Skeletal muscle cell (primary cell): ENCODE data around the gene LRCH1.

Source experiments
- DNase-seq: peaks from one replicate; pipeline ENCODE4 v3.0.0-alpha.2; 2010; ENCODE audit warnings: low read depth
- H3K4me3 ChIP-seq: 2 replicates; pipeline ENCODE4 v1.5.1; 2011; ENCODE audit warnings: low read depth, mild to moderate bottlenecking, control low read depth, low read length, moderate library complexity

LRCH1 gene

DNA sequence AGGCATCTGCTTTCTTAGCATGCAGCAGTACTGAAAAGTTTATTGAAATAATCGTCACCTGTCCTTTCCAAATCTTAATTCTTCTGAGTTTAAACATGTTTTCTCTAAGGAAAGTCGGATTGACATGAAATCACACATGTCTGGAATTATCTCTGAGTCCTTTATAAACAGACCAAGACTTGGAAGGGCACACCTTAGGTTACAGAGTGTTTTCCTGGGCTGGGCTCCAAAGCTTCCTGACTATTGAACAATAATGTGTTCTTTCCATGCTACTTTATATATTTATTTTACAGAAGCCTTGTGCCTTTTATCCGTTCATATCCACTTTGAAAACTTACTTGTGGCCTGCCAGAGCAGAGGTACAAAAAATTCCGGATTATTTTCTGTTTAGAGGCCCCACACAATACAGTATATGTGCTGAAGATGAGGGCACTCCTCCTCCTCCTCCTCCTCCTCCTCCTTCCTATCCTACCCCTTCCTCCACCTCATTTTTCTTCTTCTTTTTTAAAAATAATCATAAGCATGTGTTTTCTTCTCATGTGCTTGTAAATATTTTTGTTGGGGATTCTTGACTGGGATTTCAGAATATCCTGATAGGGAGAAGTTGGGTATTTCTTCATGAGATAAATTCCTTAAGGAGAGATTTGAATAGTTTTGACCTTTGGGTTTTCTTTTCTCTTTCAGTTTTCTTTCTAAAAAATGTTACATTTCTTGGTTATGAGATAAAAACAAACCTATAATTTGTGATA lies 52.3 kb downstream of the LRCH1 start:
- H3K4me3 ChIP-seq: no peak overlapping the region
- no peak for DNase-seq

DNA sequence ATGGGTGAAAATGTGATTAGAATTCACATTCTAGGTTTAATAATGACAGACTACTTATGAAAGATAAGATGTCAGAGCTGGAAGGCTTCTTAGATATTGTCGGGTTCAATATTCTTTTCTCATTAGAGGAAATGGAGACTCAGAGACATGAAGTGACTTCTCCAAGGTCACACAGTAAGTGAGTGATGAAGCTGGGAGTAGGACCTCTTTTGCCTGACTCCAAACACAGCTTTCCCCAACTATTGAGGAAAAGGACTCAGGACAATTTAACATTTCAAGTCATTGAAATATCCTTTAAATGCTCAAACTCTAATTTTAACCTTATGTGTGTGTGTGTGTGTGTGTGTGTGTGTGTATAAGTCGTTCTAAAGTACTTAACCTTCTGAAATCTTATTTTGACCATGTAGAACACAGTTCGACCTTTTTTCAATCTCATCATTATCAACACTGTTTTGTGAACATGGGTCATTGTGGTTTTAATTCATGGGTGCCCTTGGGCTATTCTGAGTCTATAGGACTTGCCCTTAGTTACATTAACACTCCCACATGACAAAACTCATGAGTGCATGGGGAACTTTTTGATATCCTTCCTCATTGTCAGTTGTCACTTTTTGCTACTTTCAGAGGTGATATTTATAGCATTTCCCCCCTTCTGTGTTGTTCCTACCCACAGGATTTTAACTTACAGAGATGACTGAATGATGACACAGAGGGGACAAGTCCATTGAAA lies 53.0 kb downstream of the LRCH1 start:
- DNase-seq: no peak

GRCh38 chr13:46606970-46607369 lies 54.0 kb downstream of the LRCH1 start:
- H3K4me3 ChIP-seq: no peak overlapping the region
- DNase-seq: no peak

More for the DNA sequence above, 53.0 kb downstream of the LRCH1 start:
- H3K4me3 ChIP-seq: no peak overlapping the region

- H3K4me3 ChIP-seq: no peak overlapping the region
- no peak for DNase-seq
Measured at GRCh38 chr13:46607768-46608564, 55.0 kb downstream of the LRCH1 start.

DNA sequence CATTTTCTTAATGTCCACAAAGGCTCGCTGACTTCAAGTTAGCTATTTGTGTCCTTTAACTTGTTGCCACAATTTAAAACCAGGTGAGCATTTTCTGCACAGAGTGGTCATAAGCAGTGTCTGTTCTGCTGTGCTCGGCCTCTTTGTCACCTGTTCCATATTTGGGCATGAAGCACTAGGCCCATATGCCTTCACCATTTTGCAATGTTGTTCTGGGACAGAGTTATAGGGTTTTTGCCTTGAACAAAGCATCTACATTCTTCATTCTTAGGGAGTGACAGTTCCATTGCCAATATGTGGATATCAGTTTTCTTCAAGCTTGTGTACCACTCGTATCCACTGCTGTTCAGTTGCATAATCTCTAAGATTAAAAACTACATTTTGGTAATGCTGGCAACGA lies 56.1 kb downstream of the LRCH1 start:
- no peak overlapping the region for H3K4me3 ChIP-seq
- DNase-seq: no peak

GRCh38 chr13:46609726-46610125 lies 56.8 kb downstream of the LRCH1 start:
- H3K4me3 ChIP-seq: no peak overlapping the region
- no peak for DNase-seq

- H3K4me3 ChIP-seq: no peak overlapping the region
- no peak for DNase-seq
Measured at GRCh38 chr13:46612267-46612666, 59.3 kb downstream of the LRCH1 start.

DNA sequence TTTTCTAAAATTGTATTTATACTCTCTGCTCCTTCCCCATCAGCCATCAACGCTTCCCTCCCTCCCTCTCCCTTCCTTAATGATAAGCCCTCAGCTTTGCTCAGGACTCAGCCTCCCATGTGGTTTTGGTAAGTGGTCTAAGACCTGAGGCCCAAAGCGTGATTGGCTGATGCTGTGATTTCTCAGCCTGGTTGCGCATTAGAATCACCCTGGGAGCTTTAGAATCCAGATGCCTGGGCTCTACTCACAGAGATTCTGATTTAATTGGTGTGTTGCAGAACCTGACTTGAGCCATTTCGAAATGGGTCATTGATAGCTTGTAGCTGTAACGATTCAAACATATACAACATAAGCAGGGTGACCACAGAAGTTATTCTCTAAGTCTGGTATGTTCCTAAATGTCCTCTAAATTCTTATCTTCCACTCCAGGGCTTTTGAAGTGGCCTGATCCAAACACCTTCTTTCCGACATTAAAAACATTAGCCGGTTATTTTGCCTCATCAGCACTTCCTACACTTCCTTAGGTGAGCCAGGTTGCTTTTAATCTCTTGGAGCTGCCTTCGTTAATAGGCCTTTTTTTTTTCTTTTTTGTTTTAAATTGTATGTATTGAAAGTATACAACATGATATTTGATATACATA lies 60.6 kb downstream of the LRCH1 start:
- DNase-seq: no peak

DNA sequence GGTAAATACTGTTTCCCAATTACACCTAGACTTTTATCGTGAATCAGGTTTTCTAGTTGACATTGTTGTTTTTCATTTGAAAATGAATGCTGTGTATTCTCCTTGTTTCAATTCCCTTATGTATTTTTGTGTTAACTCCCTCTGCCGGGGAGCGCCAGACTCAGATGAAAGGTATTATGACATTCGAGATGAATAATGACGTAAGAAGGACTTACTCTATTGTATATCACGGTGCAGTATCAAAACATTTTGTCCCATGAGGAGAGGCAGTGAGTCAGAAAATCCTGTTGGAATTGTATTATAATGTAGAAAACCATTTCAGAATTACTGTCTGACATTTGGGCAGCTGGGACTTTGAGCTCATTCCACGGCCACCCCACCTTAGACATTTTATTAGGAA lies 61.6 kb downstream of the LRCH1 start:
- H3K4me3 ChIP-seq: no peak overlapping the region
- peak; percentile 84 for DNase-seq

More for the DNA sequence above, 60.6 kb downstream of the LRCH1 start:
- no peak overlapping the region for H3K4me3 ChIP-seq

DNA sequence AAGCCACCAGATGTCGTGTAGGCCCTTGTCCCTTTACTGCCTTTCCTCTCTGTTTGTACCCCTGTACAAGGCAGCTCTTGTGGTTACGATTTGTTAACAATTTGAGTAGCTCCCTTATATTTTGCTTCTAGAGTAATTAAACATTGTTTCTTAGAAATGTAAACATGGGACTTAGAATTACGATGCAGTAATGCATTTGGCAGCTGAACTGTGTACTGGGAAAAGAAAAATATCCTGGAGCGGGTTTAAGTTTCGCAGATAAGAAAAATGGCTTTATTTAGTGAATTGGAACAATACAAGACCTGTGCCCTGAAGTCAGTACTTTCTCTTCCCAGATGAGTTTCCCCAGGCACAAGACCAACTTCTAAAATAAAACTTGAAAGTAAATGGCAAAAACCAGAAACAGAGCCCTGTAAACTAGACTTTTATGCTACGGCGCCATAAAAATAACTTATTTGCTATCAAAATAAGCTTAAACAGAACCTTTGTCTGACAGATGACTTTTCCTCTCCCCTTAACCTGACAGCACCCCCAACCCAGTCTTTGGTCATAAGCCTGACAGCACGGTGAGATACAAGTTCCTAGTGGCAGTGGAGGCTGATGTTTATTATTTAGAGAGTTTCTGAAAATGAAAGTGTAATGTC lies 63.0 kb downstream of the LRCH1 start:
- H3K4me3 ChIP-seq: peak overlapping the region; percentile 2

DNA sequence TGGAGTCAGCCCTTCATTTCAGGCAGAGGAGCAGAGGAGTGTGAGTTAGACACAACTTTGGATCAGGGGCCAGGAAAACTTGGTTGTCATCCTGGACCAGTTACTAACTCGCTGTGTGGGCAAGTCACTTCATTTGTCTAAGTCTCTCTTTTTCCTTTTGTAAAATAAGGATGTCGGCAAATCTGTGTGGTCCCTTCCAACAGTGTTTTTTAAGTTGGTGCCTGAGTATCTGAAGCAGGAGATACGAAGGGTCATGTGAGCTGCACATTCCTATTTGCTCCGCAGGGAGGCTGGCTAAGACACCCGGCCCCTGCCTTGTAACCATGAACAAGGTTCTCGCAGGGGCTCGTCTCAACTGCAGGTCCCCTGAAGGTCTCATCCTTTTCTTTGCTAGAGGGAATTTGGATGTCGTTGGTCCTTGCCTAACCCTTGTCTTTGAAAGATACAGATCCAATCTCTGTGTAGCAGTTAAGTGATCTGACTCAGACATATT lies 64.3 kb downstream of the LRCH1 start:
- no peak overlapping the region for H3K4me3 ChIP-seq
- DNase-seq: no peak

More for the DNA sequence above, 63.0 kb downstream of the LRCH1 start:
- DNase-seq: no peak

DNA sequence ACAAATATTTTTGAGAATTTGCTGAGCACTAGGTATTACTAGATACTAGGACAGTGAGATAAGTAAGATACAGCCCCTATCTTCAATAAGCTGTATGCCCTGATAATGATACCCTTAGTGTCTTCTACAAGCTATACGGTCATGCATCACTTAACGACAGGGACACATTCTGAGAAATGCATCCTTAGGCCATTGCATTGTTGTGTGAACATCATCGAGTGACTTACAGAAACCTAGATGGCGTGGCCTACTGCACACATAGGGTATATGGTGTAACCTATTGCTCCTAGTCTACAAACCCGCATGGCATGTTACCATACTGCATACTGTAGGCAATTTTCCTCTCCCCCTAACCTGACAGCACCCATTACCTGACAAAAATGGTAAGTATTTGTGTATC lies 64.9 kb downstream of the LRCH1 start:
- H3K4me3 ChIP-seq: no peak overlapping the region
- DNase-seq: no peak

GRCh38 chr13:46618694-46619254 lies 65.8 kb downstream of the LRCH1 start:
- DNase-seq: no peak
- H3K4me3 ChIP-seq: no peak overlapping the region

DNA sequence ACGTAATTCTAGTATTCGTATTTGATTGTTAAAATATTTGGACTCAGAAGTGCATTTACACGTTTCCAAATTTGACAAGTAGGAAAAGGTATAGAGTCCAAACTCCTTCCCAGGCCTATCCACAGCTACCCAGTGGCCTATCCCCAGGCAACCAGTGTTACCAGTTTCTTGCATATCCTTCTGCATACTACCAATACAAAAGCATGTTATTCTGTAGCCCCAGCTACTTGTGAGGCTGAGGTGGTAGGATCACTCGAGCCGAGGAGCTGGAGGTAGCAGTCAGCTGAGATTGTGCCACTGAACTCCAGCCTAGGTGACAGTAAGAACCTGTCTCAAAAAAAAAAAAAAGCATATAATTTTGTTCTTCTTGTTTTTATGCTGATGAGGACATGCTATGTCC lies 67.1 kb downstream of the LRCH1 start:
- no peak overlapping the region for H3K4me3 ChIP-seq
- no peak for DNase-seq

- DNase-seq: no peak
- H3K4me3 ChIP-seq: no peak overlapping the region
Measured at GRCh38 chr13:46620471-46620870, 67.5 kb downstream of the LRCH1 start.

GRCh38 chr13:46621133-46621532 lies 68.2 kb downstream of the LRCH1 start:
- DNase-seq: no peak

GRCh38 chr13:46621792-46622629 lies 69.0 kb downstream of the LRCH1 start:
- no peak overlapping the region for H3K4me3 ChIP-seq

More at GRCh38 chr13:46621133-46621532, 68.2 kb downstream of the LRCH1 start:
- no peak overlapping the region for H3K4me3 ChIP-seq

More at GRCh38 chr13:46621792-46622629, 69.0 kb downstream of the LRCH1 start:
- no peak for DNase-seq
